Effector memory CD8-positive, alpha-beta T cell (primary cell): Measurements from ENCODE around the gene STKLD1.
"Not testable (repeated sequence)": the region's sequence is repeated elsewhere in the genome, so short reads cannot be mapped to it uniquely, and the experiment has no call there.

ENCODE experiments used
- ATAC-seq: fragments of 150-1000 bp; cut with Tn5 transposase; replicated peaks from 2 replicates; pipeline ENCODE4 v1.10.0; 2021; ENCODE audit warnings: mild to moderate bottlenecking, moderate library complexity
- DNase-seq, 3 experiments: peaks; one replicate each; pipeline ENCODE4 v3.0.0; 2021
- H3K27ac Mint-ChIP-seq, 2 donors: one replicate each; pipeline ENCODE4 v1.8.0; 2022; ENCODE audit warnings: mild to moderate bottlenecking in 2 of 2, mixed read lengths in 2 of 2, moderate library complexity in 2 of 2
- H3K27me3 Mint-ChIP-seq, 2 donors: one replicate each; pipeline ENCODE4 v1.8.0; 2022; ENCODE audit warnings: mixed read lengths in 2 of 2
- H3K36me3 Mint-ChIP-seq: one replicate; pipeline ENCODE4 v1.8.0; 2022; ENCODE audit warnings: mild to moderate bottlenecking, moderate library complexity, mixed read lengths; ENCODE audit not compliant: insufficient read depth
- H3K4me1 Mint-ChIP-seq, 2 donors: one replicate each; pipeline ENCODE4 v1.8.0; 2022; ENCODE audit warnings: low read depth in 2 of 2, mixed read lengths in 2 of 2
- H3K4me3 Mint-ChIP-seq, 2 donors: one replicate each; pipeline ENCODE4 v1.8.0; 2022; ENCODE audit warnings: mild to moderate bottlenecking in 2 of 2, mixed read lengths in 2 of 2, moderate library complexity in 2 of 2
- H3K9me3 Mint-ChIP-seq, 2 donors: one replicate each; pipeline ENCODE4 v1.8.0; 2022; ENCODE audit warnings: mixed read lengths in 2 of 2

The STKLD1 gene

GRCh38 chr9:133443248-133443647 lies 67.1 kb downstream of the STKLD1 start:
- peaks cover 13 to 29% of the 10 kb centered on the region in 2 donors for H3K27me3 Mint-ChIP-seq
- H3K36me3 Mint-ChIP-seq = no peaks in the 10 kb centered on the region
- no peak overlapping the region for H3K4me3 Mint-ChIP-seq
- peaks cover 0 to 2% of the 10 kb centered on the region in 2 donors for H3K4me1 Mint-ChIP-seq
- no peak overlapping the region for H3K27ac Mint-ChIP-seq
- DNase-seq (no peak), ATAC-seq (no peak)
- H3K9me3 Mint-ChIP-seq = no peaks in the 10 kb centered on the region

GRCh38 chr9:133443982-133444381 lies 67.8 kb downstream of the STKLD1 start:
- Mint-ChIP-seq H3K36me3 (no peaks in the 10 kb centered on the region), H3K9me3 (no peaks in the 10 kb centered on the region), H3K4me1 (peaks cover 0 to 2% of the 10 kb centered on the region in 2 donors), H3K4me3 (no peak overlapping the region), H3K27me3 (peaks cover 13 to 32% of the 10 kb centered on the region in 2 donors), H3K27ac (peak overlapping the region in 1 of 2 donors; percentile 39)
- no peak for ATAC-seq
- DNase-seq = no peak

GRCh38 chr9:133445293-133445969 lies 69.3 kb downstream of the STKLD1 start:
- Mint-ChIP-seq H3K9me3 (no peaks in the 10 kb centered on the region), H3K36me3 (no peaks in the 10 kb centered on the region), H3K4me3 (no peak overlapping the region), H3K27me3 (peaks cover 13 to 34% of the 10 kb centered on the region in 2 donors), H3K4me1 (peaks cover 0 to 2% of the 10 kb centered on the region in 2 donors), H3K27ac (no peak overlapping the region)
- no peak for DNase-seq
- ATAC-seq = no peak

- DNase-seq = no peak
- H3K27ac Mint-ChIP-seq = no peak overlapping the region
- H3K36me3 Mint-ChIP-seq = no peaks in the 10 kb centered on the region
- no peaks in the 10 kb centered on the region for H3K4me1 Mint-ChIP-seq
- no peak for ATAC-seq
- no peaks in the 10 kb centered on the region for H3K9me3 Mint-ChIP-seq
- H3K4me3 Mint-ChIP-seq = no peak overlapping the region
- peaks cover 17 to 34% of the 10 kb centered on the region in 2 donors for H3K27me3 Mint-ChIP-seq
These were observed 72.4 kb downstream of the STKLD1 start for GRCh38 chr9:133448487-133448972.

GRCh38 chr9:133449760-133450159 lies 73.6 kb downstream of the STKLD1 start:
- H3K27me3 Mint-ChIP-seq = peaks cover 22 to 47% of the 10 kb centered on the region in 2 donors
- ATAC-seq (no peak), DNase-seq (no peak)
- H3K4me1 Mint-ChIP-seq = no peaks in the 10 kb centered on the region
- no peak overlapping the region for H3K4me3 Mint-ChIP-seq
- no peak overlapping the region for H3K27ac Mint-ChIP-seq
- H3K9me3 Mint-ChIP-seq = no peaks in the 10 kb centered on the region
- no peaks in the 10 kb centered on the region for H3K36me3 Mint-ChIP-seq

GRCh38 chr9:133451865-133452264 lies 75.7 kb downstream of the STKLD1 start:
- H3K27ac Mint-ChIP-seq, H3K9me3 Mint-ChIP-seq, DNase-seq, ATAC-seq, H3K36me3 Mint-ChIP-seq, H3K4me3 Mint-ChIP-seq, H3K4me1 Mint-ChIP-seq: not testable (repeated sequence)
- H3K27me3 Mint-ChIP-seq = peaks cover 17 to 38% of the 10 kb centered on the region in 2 donors

GRCh38 chr9:133452562-133452961 lies 76.4 kb downstream of the STKLD1 start:
- no peaks in the 10 kb centered on the region for H3K4me1 Mint-ChIP-seq
- H3K4me3 Mint-ChIP-seq = no peak overlapping the region
- H3K36me3 Mint-ChIP-seq = no peaks in the 10 kb centered on the region
- H3K27me3 Mint-ChIP-seq = peaks cover 17 to 31% of the 10 kb centered on the region in 2 donors
- DNase-seq = no peak
- ATAC-seq = no peak
- no peaks in the 10 kb centered on the region for H3K9me3 Mint-ChIP-seq
- H3K27ac Mint-ChIP-seq = no peak overlapping the region

GRCh38 chr9:133453651-133454050 lies 77.5 kb downstream of the STKLD1 start:
- no peaks in the 10 kb centered on the region for H3K9me3 Mint-ChIP-seq
- no peak overlapping the region for H3K4me3 Mint-ChIP-seq
- no peaks in the 10 kb centered on the region for H3K4me1 Mint-ChIP-seq
- no peak overlapping the region for H3K27ac Mint-ChIP-seq
- H3K27me3 Mint-ChIP-seq = peaks cover 17 to 29% of the 10 kb centered on the region in 2 donors
- ATAC-seq (no peak), DNase-seq (no peak)
- no peaks in the 10 kb centered on the region for H3K36me3 Mint-ChIP-seq

- Mint-ChIP-seq H3K27ac (no peak overlapping the region), H3K4me1 (peaks cover 0 to 2% of the 10 kb centered on the region in 2 donors), H3K36me3 (peaks cover under 1% of the 10 kb centered on the region), H3K4me3 (no peak overlapping the region), H3K9me3 (no peaks in the 10 kb centered on the region), H3K27me3 (peaks cover 17 to 24% of the 10 kb centered on the region in 2 donors)
- no peak for DNase-seq
- no peak for ATAC-seq
These were observed 78.2 kb downstream of the STKLD1 start for GRCh38 chr9:133454325-133454724.

- Mint-ChIP-seq H3K27ac (no peak overlapping the region), H3K4me1 (peaks cover 5 to 7% of the 10 kb centered on the region in 2 donors), H3K9me3 (no peaks in the 10 kb centered on the region), H3K27me3 (peaks cover 17 to 24% of the 10 kb centered on the region in 2 donors), H3K36me3 (peaks cover 8% of the 10 kb centered on the region), H3K4me3 (no peak overlapping the region)
- no peak for DNase-seq
- ATAC-seq = no peak
These were observed 78.9 kb downstream of the STKLD1 start for GRCh38 chr9:133454943-133455673.
